Activated CD8-positive, alpha-beta memory T cell treated with anti-CD3 and anti-CD28 coated beads for 36 hours (primary cell): Measurements from ENCODE around the gene SEZ6. TPM values are rescaled to one million over a fixed set of nuclear protein-coding genes. Genes with fewer than 3 reads are reported as not detected.

Source experiments
- CTCF ChIA-PET: fragments of 350-600 bp; sonication (Branson Sonifier 250); formaldehyde crosslinking; loops from one replicate; lab custom pipeline; 2021; ENCODE audit warnings: antibody characterized with exemption; lab: Charles Lee
- POLR2A ChIA-PET: fragments of 350-600 bp; sonication (Branson Sonifier 250); formaldehyde crosslinking; loops from one replicate; lab custom pipeline; 2021; ENCODE audit warnings: antibody characterized with exemption; lab: Charles Lee
- total RNA-seq, 2 experiments: library from RNA; stranded (reverse); gene quantifications; one replicate each; pipeline ENCODE4 v1.2.3, GENCODE V29; 2021

Gene SEZ6
- total RNA-seq, 2 experiments from 2014 or later, result not detected

DNA sequence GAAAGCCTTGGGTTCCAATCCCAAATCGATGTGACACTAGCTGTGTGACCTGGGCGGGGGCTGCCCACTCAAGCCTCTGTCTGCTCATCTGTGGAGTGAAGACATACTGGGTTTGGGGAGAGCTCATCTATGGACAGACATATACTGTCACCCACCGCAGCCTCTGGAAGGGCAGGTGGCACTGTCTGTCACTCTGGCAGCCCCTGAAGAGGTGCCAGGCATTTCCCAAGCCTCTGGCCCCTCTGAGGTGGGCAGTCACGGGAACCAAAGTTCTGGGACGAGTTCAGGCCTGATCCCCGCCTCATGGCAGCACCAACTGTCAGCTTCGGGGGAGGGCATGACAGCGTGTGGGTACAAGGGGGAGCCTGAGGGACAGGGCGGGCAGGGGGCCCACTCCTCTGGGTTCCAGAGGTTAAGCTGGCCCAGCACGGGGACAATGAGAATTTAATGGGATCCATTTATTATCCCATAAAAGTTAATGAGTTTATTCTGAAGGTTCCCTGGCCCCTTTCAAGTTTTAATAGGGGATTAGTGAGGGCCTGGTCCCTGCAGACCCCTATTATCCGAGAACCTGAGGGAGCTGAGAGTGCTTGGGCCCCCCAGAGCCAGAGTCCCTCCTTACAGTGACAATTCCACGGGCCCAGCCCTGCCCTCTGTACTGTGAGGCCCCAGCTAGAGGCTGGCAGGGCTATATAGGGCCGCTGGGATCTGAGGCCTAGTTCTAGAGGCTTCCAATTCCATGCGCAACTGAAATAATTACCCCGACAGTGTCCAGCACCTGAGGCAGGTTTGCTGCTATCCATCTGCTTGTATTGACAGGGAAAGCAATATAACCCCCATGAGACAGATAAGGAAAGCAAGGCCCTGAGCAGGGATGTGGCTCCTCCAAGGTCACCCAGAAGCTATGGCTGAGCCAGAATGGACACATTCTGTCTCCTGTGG, 18.8 kb downstream of the SEZ6 start:
- ChIA-PET CTCF (interaction anchor here (1.5 kb wide), 1 partner anchor 21 kb away, joined by 5 read pairs; no protein-coding TSS in a partner anchor), POLR2A (no interaction called here)

DNA sequence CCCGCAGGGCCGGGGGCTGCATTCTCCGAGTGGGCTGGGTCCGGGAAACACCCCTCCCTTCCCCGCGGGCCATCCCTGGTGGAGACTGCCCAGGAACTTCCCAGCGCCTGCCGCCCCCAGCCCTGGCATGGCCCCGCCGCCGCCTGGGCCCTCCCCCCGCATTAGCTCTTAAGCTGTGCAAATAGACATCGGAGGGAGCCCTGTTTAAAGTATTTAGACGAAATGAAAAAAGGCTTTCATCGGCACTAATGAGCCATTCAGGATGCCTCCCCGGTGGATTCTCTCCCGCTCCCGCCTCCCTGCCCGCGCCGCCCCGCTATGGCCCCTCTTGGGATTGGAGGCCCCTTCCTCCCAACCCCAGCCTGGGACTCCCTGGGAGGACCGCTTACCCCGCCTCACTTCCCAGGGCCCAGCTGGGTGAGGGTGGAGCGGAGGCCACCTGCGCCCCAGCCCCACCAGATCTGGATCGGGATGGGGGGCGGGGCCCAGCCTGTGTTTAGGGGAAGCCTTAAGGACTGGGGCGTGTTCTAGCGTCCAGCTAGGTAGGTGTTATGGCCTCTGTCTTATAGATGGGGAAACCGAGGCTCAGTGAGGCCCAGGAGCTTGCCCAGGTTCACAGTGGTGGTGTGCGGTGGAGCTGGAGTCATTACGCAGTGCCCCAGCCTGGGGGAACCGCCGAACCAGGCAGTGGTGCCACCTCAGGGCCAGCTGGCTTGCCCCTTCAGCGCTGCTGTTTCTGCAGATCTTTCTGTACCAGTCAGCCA, 19.7 kb downstream of the SEZ6 start:
- CTCF ChIA-PET, result interaction anchor here (1.1 to 1.5 kb wide), 2 partner anchors 20 to 131 kb away, joined by 3 to 5 read pairs; no protein-coding TSS in a partner anchor
- POLR2A ChIA-PET, result no interaction called here

DNA sequence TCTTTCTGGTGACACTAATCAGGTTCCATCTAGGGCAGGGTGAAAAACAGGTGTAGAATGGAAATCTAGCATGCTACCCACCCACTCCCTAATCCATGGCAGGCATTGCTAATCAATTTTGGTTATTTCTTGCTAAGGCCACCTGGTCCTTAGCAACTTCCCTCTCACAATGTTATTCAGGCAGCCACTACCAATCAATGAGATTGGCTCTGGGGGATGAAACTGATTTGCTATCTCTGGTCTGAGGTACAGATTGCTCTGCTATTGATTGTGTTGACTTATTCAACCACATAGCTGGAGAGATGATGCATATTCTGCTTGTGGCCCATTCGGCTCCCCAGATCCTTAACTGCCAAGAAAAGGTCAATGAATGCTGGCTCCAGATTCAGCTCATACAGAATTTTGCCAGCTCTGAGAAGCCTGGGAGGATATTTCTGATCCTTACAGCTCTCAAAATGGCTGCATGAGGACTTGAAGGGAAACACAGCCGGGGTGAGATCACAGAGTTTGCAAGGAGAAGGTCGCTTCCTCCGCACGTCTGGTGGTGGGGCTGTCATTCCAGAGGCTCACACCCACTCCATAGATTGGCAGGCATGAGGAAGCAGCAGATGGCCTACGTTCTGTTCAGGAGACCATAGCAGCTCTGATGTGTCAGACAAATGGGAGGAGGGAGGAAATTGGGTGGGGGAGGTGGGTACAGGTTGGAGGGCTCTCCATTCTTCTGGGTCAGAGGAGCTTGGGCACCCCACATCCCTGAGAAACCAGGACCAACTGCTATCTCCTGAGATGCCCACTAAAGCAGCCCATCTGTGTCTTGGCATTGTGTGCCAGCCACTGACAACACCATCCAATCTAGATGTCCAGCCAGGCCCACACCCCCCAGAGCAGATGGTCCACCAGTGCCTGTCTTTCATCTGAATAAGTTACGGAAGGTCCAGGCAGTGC, 22.3 kb downstream of the SEZ6 start:
- POLR2A ChIA-PET, result no interaction called here
- CTCF ChIA-PET, result interaction anchor here (0.7 to 1.1 kb wide), 3 partner anchors 127 to 133 kb away, joined by 3 read pairs; no protein-coding TSS in a partner anchor

DNA sequence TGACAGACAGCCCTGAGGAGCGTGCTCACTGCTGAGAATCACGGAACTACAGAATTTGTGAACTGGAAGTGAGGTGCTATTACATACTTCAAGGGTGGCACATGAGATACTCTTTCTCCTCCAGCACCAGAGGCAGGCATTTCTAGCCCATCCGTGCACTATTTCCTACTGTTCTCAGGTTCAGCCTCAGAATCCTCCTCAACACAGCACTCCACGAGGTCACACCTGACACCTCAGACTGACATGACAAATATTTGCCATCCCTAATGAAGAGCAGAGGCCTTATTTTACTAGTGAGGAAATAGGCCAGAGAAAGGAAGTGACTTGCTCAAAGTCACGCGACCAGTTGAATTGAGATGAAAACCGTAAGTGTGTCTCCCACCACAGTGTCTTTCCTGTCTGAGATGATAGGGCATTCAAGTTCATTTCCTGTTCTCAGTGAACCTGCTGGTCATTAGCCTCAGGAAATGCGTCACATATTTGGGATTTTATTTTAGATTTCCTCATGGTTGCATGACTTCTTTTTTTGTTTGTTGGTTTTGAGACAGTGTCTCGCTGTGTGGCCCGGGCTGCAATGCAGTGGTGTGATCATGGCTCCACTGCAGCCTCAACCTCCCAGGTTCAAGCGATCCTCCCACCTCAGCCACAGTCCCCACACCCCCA, 23.6 kb downstream of the SEZ6 start:
- ChIA-PET POLR2A (no interaction called here), CTCF (interaction anchor here (1.5 kb wide), 1 partner anchor 135 kb away, joined by 4 read pairs; no protein-coding TSS in a partner anchor)

DNA sequence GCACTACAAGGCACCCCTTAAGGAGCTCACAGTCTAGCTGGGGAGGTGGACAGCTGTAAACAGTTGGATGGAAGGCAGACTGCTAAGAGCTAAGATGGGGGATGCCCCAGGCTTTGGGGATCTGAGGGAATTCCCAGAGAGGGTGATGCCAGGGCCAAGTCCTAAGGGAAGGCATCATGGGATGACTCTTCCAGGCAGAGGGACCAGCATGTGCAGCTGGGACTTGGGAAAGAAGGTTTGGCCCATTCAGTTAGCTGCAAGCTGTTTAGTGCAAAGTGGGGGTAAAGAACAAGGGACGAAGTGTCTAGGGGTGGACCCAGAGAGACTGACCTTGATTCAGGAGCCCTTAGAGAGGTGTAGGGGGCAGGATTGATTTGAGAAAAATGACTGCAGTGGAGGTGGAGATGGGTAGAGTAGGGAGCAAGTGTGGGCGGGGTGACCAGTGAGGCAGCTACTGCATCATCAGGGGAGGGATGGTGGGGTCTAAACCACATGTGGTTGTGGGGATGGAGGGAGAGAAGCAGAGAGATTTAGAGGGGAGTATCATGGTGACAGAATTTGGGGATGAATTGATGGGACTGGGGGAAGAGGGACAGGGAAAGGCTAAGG, 27.4 kb downstream of the SEZ6 start:
- ChIA-PET CTCF (interaction anchor here (0.6 to 1.5 kb wide), 3 partner anchors 10 to 139 kb away, joined by 3 to 6 read pairs (median 4); no protein-coding TSS in a partner anchor), POLR2A (no interaction called here)

DNA sequence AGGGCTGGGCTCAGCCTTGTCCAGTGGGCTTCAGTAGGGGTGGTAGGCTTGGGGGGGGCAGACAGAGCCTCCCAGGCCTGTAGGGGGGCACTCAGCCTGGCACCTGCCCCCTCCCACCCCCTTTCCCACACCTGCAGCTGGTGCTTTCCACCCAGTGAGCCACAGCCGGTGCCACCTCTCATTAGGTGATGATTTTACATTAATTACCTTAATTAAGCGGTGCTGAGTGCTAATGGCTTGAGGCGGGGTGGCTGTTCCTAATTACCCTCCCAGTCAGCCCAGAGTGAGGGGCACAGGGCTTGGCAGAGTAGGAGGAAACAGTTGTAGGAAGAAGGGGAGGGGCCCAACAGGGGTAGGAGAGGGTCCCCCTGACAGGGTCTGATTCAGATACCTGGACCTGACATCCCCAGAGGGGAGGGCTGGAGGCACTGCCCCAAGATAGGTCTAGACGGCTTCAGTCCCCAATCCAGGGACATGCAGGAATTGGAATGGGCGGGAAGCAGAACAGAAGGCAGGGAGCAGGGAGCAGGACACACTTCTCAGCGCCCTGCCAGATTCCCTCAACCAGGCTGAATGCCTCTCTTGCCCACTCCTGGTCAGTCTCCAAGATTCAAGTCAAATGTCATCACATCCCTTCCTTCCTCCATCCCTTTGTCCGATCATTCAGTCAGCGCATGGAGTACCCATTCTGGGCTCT, 28.0 kb downstream of the SEZ6 start:
- POLR2A ChIA-PET, result no interaction called here

DNA sequence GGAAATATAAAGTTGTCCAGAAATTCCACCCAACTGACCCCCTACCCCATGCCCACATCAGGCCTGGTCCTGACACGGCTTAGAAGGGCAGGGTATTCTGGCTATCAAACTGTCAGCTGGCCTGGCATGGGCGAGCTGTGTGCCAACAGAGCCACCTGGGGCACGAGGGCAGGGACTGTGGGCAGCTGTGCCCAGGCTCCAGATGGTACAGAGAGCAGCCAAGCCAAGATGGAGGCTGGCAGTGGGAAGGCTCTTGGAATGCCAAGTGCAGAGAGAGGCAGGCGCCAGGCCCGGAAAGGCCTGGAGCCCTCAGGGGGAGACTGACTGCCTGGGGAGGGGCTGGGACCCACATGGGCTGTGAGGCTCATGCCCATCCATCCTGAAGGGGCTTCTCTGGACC, 30.2 kb downstream of the SEZ6 start:
- ChIA-PET POLR2A (no interaction called here), CTCF (no interaction called here)

More for the DNA sequence above, 28.0 kb downstream of the SEZ6 start:
- CTCF ChIA-PET, result interaction anchor here (0.6 kb wide), 1 partner anchor 9 kb away, joined by 3 read pairs; no protein-coding TSS in a partner anchor

DNA sequence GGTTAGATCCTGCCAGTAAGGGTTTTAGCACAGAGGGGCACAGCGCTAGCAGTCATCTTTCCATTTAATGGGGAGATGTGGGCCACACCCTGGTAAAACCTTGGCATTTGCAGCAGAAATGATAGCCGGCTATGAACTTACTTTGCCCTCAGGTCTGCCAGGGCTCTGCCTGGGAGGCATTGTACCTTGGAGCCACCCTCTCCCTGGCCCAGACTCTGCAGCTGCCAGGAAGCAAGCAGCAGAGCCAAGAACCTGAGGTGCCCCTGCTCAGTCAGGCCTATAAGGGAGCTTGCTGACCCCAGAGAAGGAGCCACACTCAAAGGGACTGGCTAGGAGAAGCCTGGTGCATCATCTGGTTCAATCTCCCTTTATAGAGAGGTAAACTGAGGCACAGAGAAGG, 30.8 kb downstream of the SEZ6 start:
- POLR2A ChIA-PET, result no interaction called here

DNA sequence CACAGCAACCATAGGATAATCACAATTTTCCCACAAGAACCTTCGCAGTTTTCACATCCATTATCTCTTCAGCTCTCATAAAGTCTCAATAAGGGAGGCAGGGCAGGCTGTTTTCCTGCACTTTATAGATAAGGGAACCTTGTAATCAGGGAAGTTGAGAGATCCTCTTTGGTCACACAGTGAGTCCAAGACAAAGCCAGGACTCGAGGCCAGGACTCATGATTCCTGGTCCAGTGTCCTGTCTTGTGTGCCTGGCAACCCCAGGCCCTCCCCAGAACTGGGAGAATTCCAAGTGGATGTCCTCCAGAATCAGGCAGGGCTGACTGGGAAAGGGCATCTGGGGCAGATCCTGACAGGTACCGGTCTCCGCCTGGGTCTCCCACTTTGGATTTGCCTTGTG, 31.4 kb downstream of the SEZ6 start:
- CTCF ChIA-PET, result no interaction called here
- POLR2A ChIA-PET, result no interaction called here

More for the DNA sequence above, 30.8 kb downstream of the SEZ6 start:
- CTCF ChIA-PET, result no interaction called here

DNA sequence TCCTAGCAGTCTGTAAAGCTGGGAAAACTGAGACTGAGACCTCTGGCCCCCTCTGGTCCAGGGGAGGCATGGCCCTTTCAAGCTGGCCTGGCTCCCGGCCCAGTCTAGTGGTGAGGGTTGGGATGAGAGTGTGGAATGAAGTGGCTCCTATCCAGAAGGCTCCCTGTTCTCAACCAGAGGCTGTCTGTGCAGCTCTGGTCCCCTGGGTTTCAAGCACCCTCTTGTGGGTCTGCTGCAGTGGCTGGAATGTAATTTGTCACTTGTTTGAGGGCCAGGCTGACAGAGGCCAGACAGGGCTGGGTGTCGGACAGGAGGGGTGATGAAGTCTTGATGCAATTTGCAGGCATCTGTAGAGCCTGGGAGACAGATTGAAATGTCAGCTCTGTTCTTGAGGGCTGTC, 32.4 kb downstream of the SEZ6 start:
- ChIA-PET CTCF (interaction anchor here (0.6 to 1.4 kb wide), 2 partner anchors 144 to 1331 kb away, joined by 3 to 5 read pairs; no protein-coding TSS in a partner anchor), POLR2A (no interaction called here)

DNA sequence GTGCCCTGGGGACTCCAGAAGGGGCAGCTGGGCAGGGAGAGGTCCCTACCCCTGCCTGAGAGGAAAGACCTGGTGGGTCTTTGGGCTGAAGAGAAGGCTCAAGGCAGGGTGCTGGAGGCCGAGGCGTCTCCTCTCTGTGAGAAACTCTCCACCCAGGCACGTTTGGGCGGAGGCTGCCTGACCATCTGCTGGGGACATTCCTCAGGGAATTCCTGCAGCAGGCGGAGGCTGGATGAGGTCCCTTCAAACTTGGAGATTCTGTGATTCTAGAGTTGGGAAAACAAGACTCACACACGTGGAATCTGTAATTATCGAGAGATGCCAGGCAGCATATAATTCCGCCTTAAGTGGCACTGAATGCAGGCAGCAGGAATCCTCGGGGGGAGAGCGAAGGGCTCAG, 33.4 kb downstream of the SEZ6 start:
- ChIA-PET POLR2A (no interaction called here), CTCF (interaction anchor here (0.6 kb wide), 1 partner anchor 1332 kb away, joined by 3 read pairs; no protein-coding TSS in a partner anchor)

DNA sequence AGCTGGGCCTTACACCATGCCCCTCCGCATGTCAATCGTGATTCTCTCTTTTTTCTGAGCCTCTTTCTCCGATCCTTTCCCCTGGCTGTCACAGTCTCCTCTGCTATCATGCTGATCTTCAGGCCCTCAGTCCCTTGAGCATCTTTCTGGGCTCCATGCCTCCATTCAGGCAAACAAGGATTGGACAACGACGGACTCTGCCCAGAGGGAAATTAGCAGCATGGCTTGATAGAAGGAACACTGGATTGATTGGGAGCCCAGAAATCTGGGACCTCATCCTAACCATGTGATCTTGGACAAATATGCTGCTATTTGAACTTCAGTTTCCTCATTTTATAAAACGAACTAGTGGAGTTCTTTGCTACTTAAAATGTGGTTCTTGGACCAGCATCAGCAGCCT, 35.0 kb downstream of the SEZ6 start:
- POLR2A ChIA-PET, result no interaction called here
- CTCF ChIA-PET, result interaction anchor here (1.2 to 1.4 kb wide), 2 partner anchors 140 to 146 kb away, joined by 3 to 4 read pairs; no protein-coding TSS in a partner anchor

DNA sequence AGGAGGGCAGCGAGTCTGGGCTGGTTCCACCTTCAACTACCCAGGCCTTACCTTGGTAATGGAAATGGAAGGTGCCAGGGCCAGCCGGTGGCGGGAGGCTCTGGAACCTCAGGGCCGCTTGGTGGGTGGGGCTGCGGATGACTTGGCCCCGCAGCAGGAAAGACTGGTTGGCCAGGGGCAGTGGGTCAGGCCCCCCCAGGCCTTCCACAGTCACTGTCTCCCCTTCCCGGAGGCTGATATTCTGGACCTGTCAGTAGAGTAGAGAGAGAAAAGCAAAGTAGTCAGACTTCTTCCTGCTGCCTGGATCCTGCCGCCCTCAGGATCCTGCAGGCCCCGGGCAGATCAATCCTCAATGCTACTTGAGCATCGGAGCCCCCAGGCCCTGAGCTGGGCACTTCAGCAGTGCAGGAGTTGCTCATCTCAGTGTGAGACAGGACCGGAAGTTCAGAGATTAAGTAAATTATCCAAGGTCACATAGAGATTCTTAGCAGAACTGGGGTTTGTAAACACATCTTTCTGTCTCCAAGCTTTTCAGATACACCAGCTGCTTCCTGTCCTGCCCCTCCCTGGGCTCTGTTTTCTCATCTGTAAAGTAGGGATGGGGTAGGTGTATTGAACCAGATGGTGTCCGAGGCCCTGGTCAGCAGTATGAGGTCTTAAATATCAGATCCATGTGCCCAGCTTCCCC, 36.0 kb downstream of the SEZ6 start:
- POLR2A ChIA-PET, result no interaction called here
- CTCF ChIA-PET, result interaction anchor here (1.2 to 3.2 kb wide), 3 partner anchors 9 to 147 kb away, joined by 3 to 16 read pairs (median 3); no protein-coding TSS in a partner anchor

DNA sequence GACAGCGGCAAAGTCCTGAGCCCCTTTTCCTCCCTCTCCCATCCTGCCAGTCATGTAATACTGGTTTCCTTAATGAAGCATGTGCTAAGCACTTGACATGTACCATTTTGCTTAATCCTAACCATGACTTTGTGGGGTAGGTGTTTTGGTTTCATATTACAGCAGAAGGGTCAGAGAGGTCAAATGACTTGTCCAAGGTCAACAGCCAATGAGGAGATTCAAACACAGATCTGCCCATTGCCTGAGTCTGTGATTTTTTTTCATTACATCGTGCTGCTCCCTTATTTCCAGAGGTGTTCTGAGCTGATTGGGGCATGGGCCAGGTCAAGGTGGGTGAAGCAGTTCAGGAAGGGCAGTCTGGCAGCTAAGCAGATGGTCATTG, 36.9 kb downstream of the SEZ6 start:
- ChIA-PET POLR2A (no interaction called here), CTCF (interaction anchor here (1.6 to 3.2 kb wide), 2 partner anchors 10 to 148 kb away, joined by 3 to 16 read pairs; no protein-coding TSS in a partner anchor)

DNA sequence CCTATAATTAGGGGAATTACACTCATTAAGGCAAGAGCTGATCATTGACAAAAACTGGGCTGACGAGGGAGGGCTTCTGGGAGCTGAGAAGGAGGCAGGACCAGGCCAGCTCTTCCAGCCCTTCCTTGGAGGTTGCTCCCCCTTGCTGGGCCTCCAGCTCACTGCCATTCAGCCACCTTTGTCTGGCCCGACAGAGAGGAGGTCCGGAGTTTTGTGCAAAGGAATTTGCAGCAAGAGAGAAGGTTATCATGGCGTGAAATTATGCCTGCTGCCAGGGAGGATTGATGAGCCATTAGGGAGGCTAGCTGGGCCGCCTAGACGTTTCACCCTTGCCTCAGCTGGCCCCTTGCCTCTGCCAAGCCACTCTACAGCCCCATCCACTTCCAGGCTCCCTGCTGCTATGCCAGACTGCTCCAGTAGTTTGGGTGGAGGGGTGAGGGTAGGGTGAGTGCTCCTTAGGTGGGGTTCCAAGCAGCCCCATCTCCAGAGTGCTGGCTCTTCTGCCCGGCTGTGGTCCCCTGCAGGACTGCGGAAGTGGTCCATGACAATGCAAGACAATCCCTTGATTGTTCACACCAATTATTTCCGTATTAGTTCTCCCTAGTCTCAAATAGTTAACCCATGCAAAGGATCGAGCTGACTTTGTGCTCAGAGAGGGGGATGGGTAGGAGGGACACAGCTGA, 37.5 kb downstream of the SEZ6 start:
- POLR2A ChIA-PET, result no interaction called here
- CTCF ChIA-PET, result interaction anchor here (0.9 to 3.2 kb wide), 4 partner anchors 10 to 148 kb away, joined by 3 to 16 read pairs (median 4); no protein-coding TSS in a partner anchor
